HepG2 (cell line): ENCODE results near the gene C20orf204. TPM values are rescaled to one million over a fixed set of nuclear protein-coding genes. Genes with fewer than 3 reads are reported as not detected.

ENCODE experiments used
- ATAD3A ChIP-seq: sonication (generic); formaldehyde crosslinking; IDR thresholded peaks from 2 replicates; pipeline ENCODE4 v1.4.0; 2020; ENCODE audit warnings: missing genetic modification reagents
- BATF2 ChIP-seq: sonication (generic); formaldehyde crosslinking; IDR thresholded peaks from 2 replicates; pipeline ENCODE4 v1.8.0; 2022; ENCODE audit warnings: mild to moderate bottlenecking, missing genetic modification reagents, moderate library complexity
- BRD4 ChIP-seq: sonication (generic); formaldehyde crosslinking; IDR thresholded peaks from 2 replicates; pipeline ENCODE4 v1.4.0; 2020; ENCODE audit warnings: missing genetic modification reagents
- FOXP4 ChIP-seq: sonication (generic); formaldehyde crosslinking; IDR thresholded peaks from 2 replicates; pipeline ENCODE4 v1.4.0; 2020; ENCODE audit warnings: missing genetic modification reagents
- HNF1A ChIP-seq, 2 experiments: sonication (generic) in 1 of 2; formaldehyde crosslinking in 1 of 2; IDR thresholded peaks; 2 replicates each; pipeline versions ENCODE4 v1.4.0 to v1.6.1; 2016 to 2020; ENCODE audit warnings: borderline replicate concordance in 1 of 2, low read depth in 1 of 2, mild to moderate bottlenecking in 1 of 2, missing genetic modification reagents in 1 of 2
- HOXA9 ChIP-seq: sonication (generic); formaldehyde crosslinking; IDR thresholded peaks from 2 replicates; pipeline ENCODE4 v1.8.1; 2022; ENCODE audit warnings: missing genetic modification reagents, mild to moderate bottlenecking, moderate library complexity, borderline replicate concordance
- LBX2 ChIP-seq: sonication (generic); formaldehyde crosslinking; IDR thresholded peaks from 2 replicates; pipeline ENCODE4 v1.5.0; 2020; ENCODE audit warnings: missing genetic modification reagents, mild to moderate bottlenecking, borderline replicate concordance
- LCORL ChIP-seq, 2 experiments: fragments of 450-650 bp in 1 of 2; sonication (generic) in 1 of 2; formaldehyde crosslinking in 1 of 2; IDR thresholded peaks; 2 replicates each; pipeline versions ENCODE4 v1.5.0 to v1.6.1; 2017 to 2020; ENCODE audit warnings: antibody characterized with exemption in 1 of 2, missing genetic modification reagents in 1 of 2
- NFYC ChIP-seq: IDR thresholded peaks from 2 replicates; pipeline ENCODE4 v1.6.1; 2016; ENCODE audit warnings: missing genetic modification reagents, missing compliant biosample characterization
- NR2F6 ChIP-seq, 2 experiments: IDR thresholded peaks; 2 replicates each; pipeline ENCODE4 v1.6.1; 2016; ENCODE audit warnings: antibody characterized with exemption in 1 of 2, mild to moderate bottlenecking in 1 of 2
- ZNF33B ChIP-seq: sonication (generic); formaldehyde crosslinking; IDR thresholded peaks from 2 replicates; pipeline ENCODE4 v1.5.1; 2020; ENCODE audit warnings: mild to moderate bottlenecking, missing genetic modification reagents
- ZNF362 ChIP-seq: sonication (generic); formaldehyde crosslinking; IDR thresholded peaks from 2 replicates; pipeline ENCODE4 v1.4.0; 2020; ENCODE audit warnings: missing genetic modification reagents, mild to moderate bottlenecking, borderline replicate concordance
- ZNF367 ChIP-seq: sonication (generic); formaldehyde crosslinking; IDR thresholded peaks from 2 replicates; pipeline ENCODE4 v1.4.0; 2020; ENCODE audit warnings: missing genetic modification reagents, borderline replicate concordance
- ZNF776 ChIP-seq: sonication (generic); formaldehyde crosslinking; IDR thresholded peaks from 2 replicates; pipeline ENCODE4 v1.4.0; 2020; ENCODE audit warnings: mild to moderate bottlenecking, missing genetic modification reagents
- ZNF777 ChIP-seq: sonication (generic); formaldehyde crosslinking; IDR thresholded peaks from 2 replicates; pipeline ENCODE4 v1.4.0; 2020; ENCODE audit warnings: missing genetic modification reagents
- ZNF816 ChIP-seq: sonication (generic); formaldehyde crosslinking; IDR thresholded peaks from 2 replicates; pipeline ENCODE4 v1.8.0; 2022; ENCODE audit warnings: missing genetic modification reagents, mild to moderate bottlenecking, borderline replicate concordance
- ZSCAN20 ChIP-seq: sonication (generic); formaldehyde crosslinking; IDR thresholded peaks from 2 replicates; pipeline ENCODE4 v1.4.0; 2020; ENCODE audit warnings: missing genetic modification reagents, mild to moderate bottlenecking, borderline replicate concordance
- ZZZ3 ChIP-seq: sonication (generic); formaldehyde crosslinking; IDR thresholded peaks from 2 replicates; pipeline ENCODE4 v1.4.0; 2020; ENCODE audit warnings: missing genetic modification reagents, mild to moderate bottlenecking, borderline replicate concordance
- polyA plus RNA-seq, 8 experiments: library from polyadenylated mRNA; depleted of rRNA in 3 of 8; stranded (reverse) in 7 of 8; unstranded in 1 of 8; fragments of >200 nt; fragmentation: Illumina TruSeq in 4 of 8; extraction: Trizol in 4 of 8; gene quantifications; 2 replicates each; pipeline versions ENCODE4 v1.2.1 to v1.2.3, GENCODE V29; 2011 to 2016; ENCODE audit warnings: low read depth in 4 of 8, missing spikeins in 1 of 8, mixed read lengths in 1 of 8; ENCODE audit not compliant: insufficient read depth in 1 of 8
- total RNA-seq, 5 experiments: library from RNA; depleted of rRNA; stranded (reverse); fragments of >200 nt; fragmentation: Illumina TruSeq; extraction: Trizol; gene quantifications; 2 replicates each; pipeline ENCODE4 v1.2.3, GENCODE V29; 2016; ENCODE audit warnings: low read depth in 1 of 5

The C20orf204 gene
- total and polyA plus RNA-seq, 2 of the 13 experiments (the other 11 are each of a cell fraction or from before 2014, with no cell fraction given), result 22.1 to 80.0 TPM

GRCh38 chr20:64052987-64053840, 17.2 kb downstream of the C20orf204 start (continued):
- peak; percentile 84 for TF ChIP-seq BRD4 (CRISPR knock-in tag)
- no peak for TF ChIP-seq LCORL (IDR thresholded peaks at IDR 0.05)
- peak; percentile 13; the same call in 1 of the 2 replicates for TF ChIP-seq LCORL (CRISPR knock-in tag; IDR thresholded peaks at IDR 0.05)
- peak; percentile 36; the same call in 1 of the 2 replicates for TF ChIP-seq NFYC (CRISPR knock-in tag)
- TF ChIP-seq ZNF33B, result peak; percentile 12; the same call in 1 of the 2 replicates
- no peak for TF ChIP-seq ZSCAN20 (CRISPR knock-in tag)
- 0 out of 2 replicates have a peak, but pooled peaks have one; percentile 8 for TF ChIP-seq ATAD3A (CRISPR knock-in tag)
- TF ChIP-seq ZZZ3, result 0 out of 2 replicates have a peak, but pooled peaks have one; percentile 21
- TF ChIP-seq FOXP4 (CRISPR knock-in tag), result peak; percentile 13; the same call in 1 of the 2 replicates
- TF ChIP-seq ZNF362, result 0 out of 2 replicates have a peak, but pooled peaks have one; percentile 20
- TF ChIP-seq LBX2 (CRISPR knock-in tag), result peak; percentile 96
- no peak for TF ChIP-seq ZNF367
- TF ChIP-seq ZNF816 (CRISPR knock-in tag), result no peak
- TF ChIP-seq BATF2, result peak; percentile 91; the same call in 1 of the 2 replicates
- 0 out of 2 replicates have a peak, but pooled peaks have one; percentile 17 for TF ChIP-seq ZNF777 (CRISPR knock-in tag)
- TF ChIP-seq HOXA9 (CRISPR knock-in tag), result peak; percentile 90
- no peak for TF ChIP-seq HNF1A (IDR thresholded peaks at IDR 0.05; ENCODE audit: low read depth)
- TF ChIP-seq HNF1A (CRISPR knock-in tag; IDR thresholded peaks at IDR 0.05; ENCODE audit: borderline replicate concordance), result no peak
- 0 out of 2 replicates have a peak, but pooled peaks have one; percentile 1 for TF ChIP-seq ZNF776 (CRISPR knock-in tag)
- no peak for TF ChIP-seq NR2F6 (IDR thresholded peaks at IDR 0.05)
- peak; percentile 77 for TF ChIP-seq NR2F6 (CRISPR knock-in tag; IDR thresholded peaks at IDR 0.05)
